Fibroblast of lung (primary cell): ENCODE data around the gene HES1. TPM values are rescaled to one million over a fixed set of nuclear protein-coding genes. Genes with fewer than 3 reads are reported as not detected.
"Not testable (repeated sequence)": the region's sequence is repeated elsewhere in the genome, so short reads cannot be mapped to it uniquely, and the experiment has no call there.

Source experiments
- DNase-seq, 2 donors: peaks; one replicate each; pipeline versions ENCODE4 v3.0.0 to v3.0.0-alpha.2; 2010; ENCODE audit warnings: low read depth in 2 of 2
- H2AFZ ChIP-seq: 2 replicates; pipeline ENCODE4 v1.5.1; 2012; ENCODE audit warnings: low read length, control low read depth, inconsistent platforms
- H3K27ac ChIP-seq: 2 replicates; pipeline ENCODE4 v1.5.1; 2011; ENCODE audit warnings: low read length, control low read depth; ENCODE audit not compliant: insufficient read depth
- H3K27me3 ChIP-seq: 2 replicates; pipeline ENCODE4 v1.5.1; 2011; ENCODE audit warnings: mild to moderate bottlenecking, low read length; ENCODE audit not compliant: control insufficient read depth, insufficient read depth
- H3K36me3 ChIP-seq: 2 replicates; pipeline ENCODE4 v1.5.1; 2011; ENCODE audit warnings: low read length; ENCODE audit not compliant: control insufficient read depth, insufficient read depth
- H3K4me1 ChIP-seq: 2 replicates; pipeline ENCODE4 v1.5.1; 2011; ENCODE audit warnings: low read length; ENCODE audit not compliant: control insufficient read depth, insufficient read depth; ENCODE audit errors: extremely low read depth
- H3K4me2 ChIP-seq: 2 replicates; pipeline ENCODE4 v1.5.1; 2011; ENCODE audit warnings: low read length, control low read depth; ENCODE audit not compliant: insufficient read depth; ENCODE audit errors: extremely low read depth
- H3K4me3 ChIP-seq, 4 experiments: fragments of 200-600 bp in 1 of 4; sonication (generic) in 1 of 4; replicated peaks in 1 of 4; 2 replicates each; pipeline ENCODE4 v1.5.1; 2011 to 2016; ENCODE audit warnings: low read length in 4 of 4, low read depth in 3 of 4, mild to moderate bottlenecking in 3 of 4, control low read depth in 2 of 4, inconsistent platforms in 1 of 4, mixed read lengths in 1 of 4; ENCODE audit not compliant: insufficient read depth in 1 of 4; ENCODE audit errors: control extremely low read depth in 1 of 4
- H3K79me2 ChIP-seq: 2 replicates; pipeline ENCODE4 v1.5.1; 2012; ENCODE audit warnings: mild to moderate bottlenecking, low read length, inconsistent platforms; ENCODE audit not compliant: control insufficient read depth, insufficient read depth
- H3K9ac ChIP-seq: 2 replicates; pipeline ENCODE4 v1.5.1; 2011; ENCODE audit warnings: mild to moderate bottlenecking, low read length, control low read depth; ENCODE audit not compliant: insufficient read depth
- H3K9me3 ChIP-seq: 2 replicates; pipeline ENCODE4 v1.5.1; 2012; ENCODE audit warnings: low read depth, low read length; ENCODE audit not compliant: control insufficient read depth, insufficient read depth
- H4K20me1 ChIP-seq: 2 replicates; pipeline ENCODE4 v1.5.1; 2011; ENCODE audit warnings: low read length; ENCODE audit not compliant: control insufficient read depth, insufficient read depth; ENCODE audit errors: extremely low read depth
- CTCF ChIP-seq, 2 donors: IDR thresholded peaks in 1 of 2; conservative IDR thresholded peaks in 1 of 2; 1 replicate in 1 of 2; 2 replicates in 1 of 2; pipeline ENCODE4 v1.5.1; 2011 to 2012; ENCODE audit warnings: low read length in 2 of 2, control low read depth in 1 of 2, inconsistent platforms in 1 of 2, low read depth in 1 of 2, mild to moderate bottlenecking in 1 of 2
- EZH2 ChIP-seq: IDR thresholded peaks from 2 replicates; pipeline ENCODE4 v1.5.1; 2012; ENCODE audit warnings: low read length, control low read depth, mild to moderate bottlenecking; ENCODE audit errors: missing control alignments
- polyA plus RNA-seq, 2 donors: library from polyadenylated mRNA; depleted of rRNA in 1 of 2; stranded (reverse) in 1 of 2; unstranded in 1 of 2; fragments of >200 nt; gene quantifications; 2 replicates each; pipeline ENCODE4 v1.2.1, GENCODE V29; 2011 to 2012; ENCODE audit warnings: missing spikeins in 1 of 2
- total RNA-seq: library from RNA; depleted of rRNA; stranded (reverse); fragments of >200 nt; gene quantifications from 2 replicates; pipeline ENCODE4 v1.2.1, GENCODE V29; 2014

The HES1 gene
- total and polyA plus RNA-seq, 2 donors (not counting 1 experiment from before 2014, with no cell fraction given) = 0.17 to 1.2 TPM

- Histone ChIP-seq H3K36me3 (no peaks in the 10 kb centered on the region), H3K9me3 (no peaks in the 10 kb centered on the region), H2AFZ (no peak overlapping the region), H3K4me1 (no peaks in the 10 kb centered on the region), H3K79me2 (no peaks in the 10 kb centered on the region), H3K27ac (no peak overlapping the region), H4K20me1 (no peaks in the 10 kb centered on the region), H3K4me3 (no peak overlapping the region), H3K9ac (no peak overlapping the region), H3K27me3 (peaks cover 13% of the 10 kb centered on the region), H3K4me2 (no peak overlapping the region)
- no peak for DNase-seq
- TF ChIP-seq EZH2 (no peak), CTCF (conservative IDR thresholded peaks at IDR 0.05 in 1 of 2, IDR thresholded peaks at IDR 0.05 in 1 of 2; ENCODE audit: low read depth in 1 of 2, low read length in 2 of 2) (no peak)
These were observed 10.5 kb upstream of the HES1 start for GRCh38 chr3:194125442-194125841.

- DNase-seq = no peak
- Histone ChIP-seq H4K20me1 (no peaks in the 10 kb centered on the region), H3K79me2 (no peaks in the 10 kb centered on the region), H3K27me3 (peaks cover 23% of the 10 kb centered on the region), H3K4me2 (no peak overlapping the region), H3K9me3 (no peaks in the 10 kb centered on the region), H3K4me3 (no peak overlapping the region), H3K4me1 (no peaks in the 10 kb centered on the region), H2AFZ (no peak overlapping the region), H3K36me3 (no peaks in the 10 kb centered on the region), H3K9ac (no peak overlapping the region), H3K27ac (no peak overlapping the region)
- TF ChIP-seq CTCF (conservative IDR thresholded peaks at IDR 0.05 in 1 of 2, IDR thresholded peaks at IDR 0.05 in 1 of 2; ENCODE audit: low read depth in 1 of 2, low read length in 2 of 2) = no peak
These were observed 9.2 kb upstream of the HES1 start for GRCh38 chr3:194126790-194127189.

- no peak overlapping the region for H2AFZ ChIP-seq
- no peaks in the 10 kb centered on the region for H3K4me1 ChIP-seq
- H3K9me3 ChIP-seq = no peaks in the 10 kb centered on the region
These were observed 7.6 kb upstream of the HES1 start for GRCh38 chr3:194128202-194128918.

GRCh38 chr3:194128919-194129295 is 7.0 kb upstream of the HES1 start:
- H4K20me1 ChIP-seq, DNase-seq, H3K36me3 ChIP-seq, H3K9me3 ChIP-seq, H3K4me2 ChIP-seq, H3K9ac ChIP-seq, H3K27ac ChIP-seq, H2AFZ ChIP-seq, H3K79me2 ChIP-seq, H3K4me3 ChIP-seq, H3K4me1 ChIP-seq: not testable (repeated sequence)
- peaks cover 41% of the 10 kb centered on the region for H3K27me3 ChIP-seq

More at GRCh38 chr3:194128202-194128918, 7.6 kb upstream of the HES1 start:
- H3K79me2 ChIP-seq = no peaks in the 10 kb centered on the region
- no peak overlapping the region for H3K27ac ChIP-seq
- H3K4me2 ChIP-seq = no peak overlapping the region
- no peak for TF ChIP-seq CTCF (conservative IDR thresholded peaks at IDR 0.05 in 1 of 2, IDR thresholded peaks at IDR 0.05 in 1 of 2; ENCODE audit: low read depth in 1 of 2, low read length in 2 of 2)
- TF ChIP-seq EZH2 = no peak
- H4K20me1 ChIP-seq = no peaks in the 10 kb centered on the region
- H3K27me3 ChIP-seq = peaks cover 36% of the 10 kb centered on the region
- H3K9ac ChIP-seq = no peak overlapping the region
- H3K4me3 ChIP-seq = no peak overlapping the region
- DNase-seq = peak in 1 of 2 donors; percentile 52
- H3K36me3 ChIP-seq = no peaks in the 10 kb centered on the region
